Measurements from ENCODE around the gene COX6A2. TPM values are rescaled to one million over a fixed set of nuclear protein-coding genes. Genes with fewer than 3 reads are reported as not detected.
"Not testable (repeated sequence)": the region's sequence is repeated elsewhere in the genome, so short reads cannot be mapped to it uniquely, and the experiment has no call there.

COX6A2 gene
- total RNA-seq, 1 donor, result not detected

- peaks cover 3% of the 10 kb centered on the region for H3K36me3 ChIP-seq (ENCODE audit: insufficient read depth, low read length)
- H3K27ac ChIP-seq (ENCODE audit: low read depth, low read length), result peak overlapping the region; percentile 82
- peak overlapping the region; percentile 47 for H2AFZ ChIP-seq (ENCODE audit: low read length)
- H3K27me3 ChIP-seq (ENCODE audit: insufficient read depth, low read length), result no peaks in the 10 kb centered on the region
- TF ChIP-seq CTCF (IDR thresholded peaks at IDR 0.05; ENCODE audit: extremely low read depth, low read depth, low read length), result no peak
- H4K20me1 ChIP-seq (ENCODE audit: insufficient read depth, low read length), result peaks cover 22% of the 10 kb centered on the region
- H3K4me3 ChIP-seq (ENCODE audit: insufficient read depth, low read length), result no peak overlapping the region
- H3K4me2 ChIP-seq (ENCODE audit: insufficient read depth, low read length), result peak overlapping the region; percentile 71
- peaks cover 27% of the 10 kb centered on the region for H3K79me2 ChIP-seq (ENCODE audit: insufficient read depth, low read length)
- H3K4me1 ChIP-seq (ENCODE audit: insufficient read depth, low read length), result peaks cover 53% of the 10 kb centered on the region
- DNase-seq (ENCODE audit: insufficient read length, low spot score, missing footprints), result peak; percentile 92
- H3K9me3 ChIP-seq (ENCODE audit: low read depth, low read length), result no peaks in the 10 kb centered on the region
Measured at GRCh38 chr16:31452631-31453106, 24.5 kb upstream of the COX6A2 start.

- Histone ChIP-seq H3K4me2 (ENCODE audit: insufficient read depth, low read length) (peak overlapping the region; percentile 71), H4K20me1 (ENCODE audit: insufficient read depth, low read length) (peaks cover 13% of the 10 kb centered on the region)
Measured at GRCh38 chr16:31451681-31452351, 23.7 kb upstream of the COX6A2 start.

GRCh38 chr16:31451201-31451600, 23.0 kb upstream of the COX6A2 start:
- H3K27me3 ChIP-seq (ENCODE audit: insufficient read depth, low read length), result no peaks in the 10 kb centered on the region
- H3K36me3 ChIP-seq (ENCODE audit: insufficient read depth, low read length), result peaks cover 3% of the 10 kb centered on the region
- peaks cover 40% of the 10 kb centered on the region for H3K4me1 ChIP-seq (ENCODE audit: insufficient read depth, low read length)
- no peak overlapping the region for H3K4me2 ChIP-seq (ENCODE audit: insufficient read depth, low read length)
- H3K79me2 ChIP-seq (ENCODE audit: insufficient read depth, low read length), result peaks cover 13% of the 10 kb centered on the region
- H3K9me3 ChIP-seq (ENCODE audit: low read depth, low read length), result no peaks in the 10 kb centered on the region
- H3K4me3 ChIP-seq (ENCODE audit: insufficient read depth, low read length), result no peak overlapping the region
- no peak for TF ChIP-seq CTCF (IDR thresholded peaks at IDR 0.05; ENCODE audit: extremely low read depth, low read depth, low read length)
- H2AFZ ChIP-seq (ENCODE audit: low read length), result peak overlapping the region; percentile 68
- DNase-seq (ENCODE audit: insufficient read length, low spot score, missing footprints), result no peak
- H3K27ac ChIP-seq (ENCODE audit: low read depth, low read length), result peak overlapping the region; percentile 48
- peaks cover 9% of the 10 kb centered on the region for H4K20me1 ChIP-seq (ENCODE audit: insufficient read depth, low read length)

More at GRCh38 chr16:31451681-31452351, 23.7 kb upstream of the COX6A2 start:
- H3K27ac ChIP-seq (ENCODE audit: low read depth, low read length), result peak overlapping the region; percentile 82
- peak; percentile 94 for DNase-seq (ENCODE audit: insufficient read length, low spot score, missing footprints)
- peak overlapping the region; percentile 68 for H2AFZ ChIP-seq (ENCODE audit: low read length)
- H3K79me2 ChIP-seq (ENCODE audit: insufficient read depth, low read length), result peaks cover 19% of the 10 kb centered on the region
- no peaks in the 10 kb centered on the region for H3K9me3 ChIP-seq (ENCODE audit: low read depth, low read length)
- TF ChIP-seq CTCF (IDR thresholded peaks at IDR 0.05; ENCODE audit: extremely low read depth, low read depth, low read length), result peak; percentile 65
- no peak overlapping the region for H3K4me3 ChIP-seq (ENCODE audit: insufficient read depth, low read length)
- peaks cover 45% of the 10 kb centered on the region for H3K4me1 ChIP-seq (ENCODE audit: insufficient read depth, low read length)
- no peaks in the 10 kb centered on the region for H3K27me3 ChIP-seq (ENCODE audit: insufficient read depth, low read length)
- peaks cover 3% of the 10 kb centered on the region for H3K36me3 ChIP-seq (ENCODE audit: insufficient read depth, low read length)

- H3K27ac ChIP-seq (ENCODE audit: low read depth, low read length); DNase-seq (ENCODE audit: insufficient read length, low spot score, missing footprints); H3K9me3 ChIP-seq (ENCODE audit: low read depth, low read length); H3K36me3 ChIP-seq (ENCODE audit: insufficient read depth, low read length); H2AFZ ChIP-seq (ENCODE audit: low read length); H4K20me1 ChIP-seq (ENCODE audit: insufficient read depth, low read length); H3K4me2 ChIP-seq (ENCODE audit: insufficient read depth, low read length); H3K4me1 ChIP-seq (ENCODE audit: insufficient read depth, low read length); H3K79me2 ChIP-seq (ENCODE audit: insufficient read depth, low read length); H3K27me3 ChIP-seq (ENCODE audit: insufficient read depth, low read length); H3K4me3 ChIP-seq (ENCODE audit: insufficient read depth, low read length): not testable (repeated sequence)
Measured at GRCh38 chr16:31445931-31446330, 17.8 kb upstream of the COX6A2 start.

All from osteoblast (primary cell).